Measurements from ENCODE around the gene TMEM147. TPM values are rescaled to one million over a fixed set of nuclear protein-coding genes. Genes with fewer than 3 reads are reported as not detected.

Gene TMEM147
- total and polyA plus RNA-seq, 10 of the 15 experiments (the other 5 are each of a cell fraction or from before 2014, with no cell fraction given), result 53.4 to 145 (median 79.3) TPM

DNA sequence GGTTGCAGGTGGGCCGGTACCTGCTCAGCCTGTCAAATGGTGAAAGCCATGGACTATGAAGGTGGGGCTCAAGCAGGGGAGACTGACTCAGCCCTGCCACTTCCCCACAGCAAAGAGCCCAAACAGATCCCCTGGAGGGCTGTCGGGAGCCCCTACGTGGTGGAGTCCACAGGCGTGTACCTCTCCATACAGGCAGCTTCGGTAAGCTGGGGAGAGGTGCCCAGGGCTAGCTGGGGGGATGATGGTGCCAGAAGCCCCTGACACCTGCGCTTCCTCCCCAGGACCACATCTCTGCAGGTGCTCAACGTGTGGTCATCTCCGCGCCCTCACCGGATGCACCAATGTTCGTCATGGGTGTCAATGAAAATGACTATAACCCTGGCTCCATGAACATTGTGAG is 3.2 kb upstream of the TMEM147 start:
- no peak for FAIRE-seq
- Histone ChIP-seq H3K27ac (ENCODE audit: control insufficient read depth, insufficient read depth) (no peak overlapping the region), H2AFZ (ENCODE audit: control insufficient read depth, low read depth, low read length) (no peak overlapping the region), H3K4me1 (ENCODE audit: control insufficient read depth, insufficient read depth, low read length) (peaks cover 31% of the 10 kb centered on the region), H3K79me2 (ENCODE audit: control insufficient read depth, insufficient read depth, low read length) (peaks cover 18% of the 10 kb centered on the region), H3K9ac (ENCODE audit: control insufficient read depth, insufficient read depth, low read length) (no peak overlapping the region), H3K9me3 (replicated peaks; ENCODE audit: control insufficient read depth, insufficient read depth, low read length) (no peaks in the 10 kb centered on the region), H3K36me3 (ENCODE audit: control insufficient read depth in 2 of 2, insufficient read depth in 2 of 2, low read length in 1 of 2) (peaks cover 0 to 2% of the 10 kb centered on the region in 2 experiments; a peak in 2 of 4 replicates), H3K27me3 (replicated peaks in 1 of 2; ENCODE audit: control insufficient read depth in 2 of 2, insufficient read depth in 2 of 2, low read length in 1 of 2) (no peaks in the 10 kb centered on the region), H4K20me1 (ENCODE audit: control insufficient read depth, insufficient read depth) (no peaks in the 10 kb centered on the region), H3K4me2 (ENCODE audit: control insufficient read depth, insufficient read depth) (no peak overlapping the region), H3K4me3 (no peak overlapping the region)
- no TSS peak for BruUV-seq (replicated peaks)
- ChIA-PET RAD21 (ENCODE audit: unreplicated experiment) (interaction anchor here (1.4 kb wide), 1 partner anchor 32 kb away, joined by 4 read pairs; no protein-coding TSS in a partner anchor), SMC1A (ENCODE audit: uncharacterized antibody, unreplicated experiment) (no interaction called here), CTCF (no interaction called here), POLR2A (no interaction called here)
- in situ Hi-C loops (cut with MboI), result no loop called here
- ATAC-seq, result no peak
- 91% methylated on average over 11 of the region's 11 CpGs for WGBS (ENCODE audit: insufficient coverage, insufficient replicate concordance, low lambda C conversion rate, missing lambda C conversion rate)
- DNase-seq (ENCODE audit: low read depth, low spot score), result no peak
- intact Hi-C loops (cut with micrococcal nuclease; ENCODE audit: unreplicated experiment), result no loop called here
- TF ChIP-seq RB1 (IDR thresholded peaks at IDR 0.05; ENCODE audit: borderline replicate concordance), result no peak
- no peak for TF ChIP-seq SKIL (IDR thresholded peaks at IDR 0.05; ENCODE audit: low read depth, poor library complexity, severe bottlenecking)
- no peak for TF ChIP-seq DPF2 (IDR thresholded peaks at IDR 0.05)
- TF ChIP-seq, protein P1, sequence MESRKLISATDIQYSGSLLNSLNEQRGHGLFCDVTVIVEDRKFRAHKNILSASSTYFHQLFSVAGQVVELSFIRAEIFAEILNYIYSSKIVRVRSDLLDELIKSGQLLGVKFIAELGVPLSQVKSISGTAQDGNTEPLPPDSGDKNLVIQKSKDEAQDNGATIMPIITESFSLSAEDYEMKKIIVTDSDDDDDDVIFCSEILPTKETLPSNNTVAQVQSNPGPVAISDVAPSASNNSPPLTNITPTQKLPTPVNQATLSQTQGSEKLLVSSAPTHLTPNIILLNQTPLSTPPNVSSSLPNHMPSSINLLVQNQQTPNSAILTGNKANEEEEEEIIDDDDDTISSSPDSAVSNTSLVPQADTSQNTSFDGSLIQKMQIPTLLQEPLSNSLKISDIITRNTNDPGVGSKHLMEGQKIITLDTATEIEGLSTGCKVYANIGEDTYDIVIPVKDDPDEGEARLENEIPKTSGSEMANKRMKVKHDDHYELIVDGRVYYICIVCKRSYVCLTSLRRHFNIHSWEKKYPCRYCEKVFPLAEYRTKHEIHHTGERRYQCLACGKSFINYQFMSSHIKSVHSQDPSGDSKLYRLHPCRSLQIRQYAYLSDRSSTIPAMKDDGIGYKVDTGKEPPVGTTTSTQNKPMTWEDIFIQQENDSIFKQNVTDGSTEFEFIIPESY (IDR thresholded peaks at IDR 0.05), result no peak
- no peak for TF ChIP-seq ZNF274 (IDR thresholded peaks at IDR 0.05; ENCODE audit: insufficient read depth, insufficient read length)
- no peak for TF ChIP-seq ZBTB4 (CRISPR knock-in tag; IDR thresholded peaks at IDR 0.05)
- no peak for TF ChIP-seq GATAD2B (conservative IDR thresholded peaks at IDR 0.05; ENCODE audit: low read depth)
- no peak for TF ChIP-seq STAT3 (IDR thresholded peaks at IDR 0.05; ENCODE audit: low read depth, low read length)
- no peak for TF ChIP-seq SREBF2 (IDR thresholded peaks at IDR 0.05; ENCODE audit: low read length)
- TF ChIP-seq RAD51 (IDR thresholded peaks at IDR 0.05), result no peak
- TF ChIP-seq CHD1 (IDR thresholded peaks at IDR 0.05; ENCODE audit: low read depth, low read length), result no peak
- no peak for TF ChIP-seq YY1 (IDR thresholded peaks at IDR 0.05; ENCODE audit: low read depth, low read length)
- TF ChIP-seq NFIC (IDR thresholded peaks at IDR 0.05; ENCODE audit: low read depth, low read length), result no peak
- TF ChIP-seq IKZF2 (IDR thresholded peaks at IDR 0.05), result no peak
- TF ChIP-seq E4F1 (IDR thresholded peaks at IDR 0.05; ENCODE audit: borderline replicate concordance, partially characterized antibody), result no peak
- no peak for TF ChIP-seq CREB1 (IDR thresholded peaks at IDR 0.05; ENCODE audit: low read depth)

Data from GM12878 (cell line).